Esophagus muscularis mucosa (tissue), 4 donors: Measurements from ENCODE around the gene SPAG16. TPM values are rescaled to one million over a fixed set of nuclear protein-coding genes. Genes with fewer than 3 reads are reported as not detected.

Source experiments
- DNase-seq: peaks from one replicate; pipeline ENCODE4 v3.0.0-alpha.2; 2017; ENCODE audit errors: extremely low spot score
- H3K27ac ChIP-seq, 4 donors: fragments of 200-600 bp; sonication (generic); replicated peaks in 1 of 4; 1 replicate in 3 of 4; 2 replicates in 1 of 4; pipeline ENCODE4 v1.5.1; 2016 to 2019; ENCODE audit warnings: mild to moderate bottlenecking in 1 of 4
- H3K27me3 ChIP-seq, 4 donors: fragments of 200-600 bp; sonication (generic); one replicate each; pipeline versions ENCODE4 v1.5.1 to v1.6.0; 2016 to 2019
- H3K36me3 ChIP-seq, 4 donors: fragments of 200-600 bp; sonication (generic); one replicate each; pipeline ENCODE4 v1.5.1; 2016 to 2019
- H3K4me1 ChIP-seq, 4 donors: fragments of 200-600 bp; sonication (generic); one replicate each; pipeline ENCODE4 v1.5.1; 2016 to 2019
- H3K4me3 ChIP-seq, 4 donors: fragments of 200-600 bp; sonication (generic); 1 replicate in 2 of 4; 2 replicates in 2 of 4; pipeline ENCODE4 v1.5.1; 2016 to 2019; ENCODE audit warnings: mild to moderate bottlenecking in 4 of 4, moderate library complexity in 1 of 4
- H3K9me3 ChIP-seq, 4 donors: fragments of 200-600 bp; sonication (generic); 1 replicate in 3 of 4; 2 replicates in 1 of 4; pipeline ENCODE4 v1.5.1; 2016 to 2019
- EP300 ChIP-seq: sonication (generic); formaldehyde crosslinking; IDR thresholded peaks from one replicate; pipeline ENCODE4 v1.6.1; 2017; ENCODE audit warnings: antibody characterized with exemption
- POLR2A ChIP-seq: fragments of 450-650 bp; IDR thresholded peaks from one replicate; pipeline ENCODE4 v1.6.1; 2017; ENCODE audit warnings: antibody characterized with exemption, moderate library complexity, mild to moderate bottlenecking, low read depth
- POLR2AphosphoS5 ChIP-seq, 2 donors: sonication (generic); formaldehyde crosslinking; IDR thresholded peaks; one replicate each; pipeline ENCODE4 v1.6.1; 2017; ENCODE audit warnings: antibody characterized with exemption in 2 of 2
- WGBS: methylation state at CpG from one replicate; pipeline ENCODE4 v1.1.5; 2018; 5-methylcytosine and 5-hydroxymethylcytosine counted together
- intact Hi-C: fragments of 100-400 bp; cut with DNase I; formaldehyde crosslinking; loops from one replicate; pipeline ENCODE4 v1.15.1; 2023
- total RNA-seq, 4 donors: library from RNA; depleted of rRNA; stranded (reverse); fragments of >200 nt; gene quantifications; one replicate each; pipeline versions ENCODE4 v1.1.0 to v1.2.1, GENCODE V29; 2016
- TF ChIP-seq, protein P1 (sequence below), 3 experiments: fragments of 200-600 bp in 2 of 3; fragments of 450-650 bp in 1 of 3; sonication (generic) in 2 of 3; IDR thresholded peaks; one replicate each; pipeline ENCODE4 v1.5.1; 2017 to 2019; ENCODE audit warnings: antibody characterized with exemption in 3 of 3, mild to moderate bottlenecking in 2 of 3, moderate library complexity in 1 of 3

Gene SPAG16
- total RNA-seq, 4 donors from 2014 or later, result 26.8 to 36.1 (median 31.0) TPM

DNA sequence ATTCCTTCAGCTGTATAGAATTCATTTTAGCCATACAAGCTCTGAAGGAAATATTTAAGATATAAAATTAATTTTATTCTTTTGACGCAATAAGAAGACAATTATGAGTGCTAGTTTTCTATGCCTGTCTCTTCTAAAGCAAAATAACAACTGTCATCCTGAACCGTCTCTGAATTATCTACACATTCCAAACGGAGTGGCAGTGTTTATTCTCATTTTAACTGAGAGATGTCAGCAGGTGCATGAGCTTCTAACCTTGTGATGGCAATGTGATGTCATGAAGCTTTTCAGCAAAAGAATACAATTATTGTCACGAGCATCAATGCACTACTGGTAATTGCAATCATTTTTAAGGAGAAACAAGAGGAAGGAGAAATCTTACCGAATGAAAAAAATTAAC lies 274.8 kb downstream of the SPAG16 start:
- WGBS, result 70% methylated on average over 5 of the region's 5 CpGs
- Histone ChIP-seq H3K27me3 (no peaks in the 10 kb centered on the region), H3K27ac (no peak overlapping the region), H3K4me1 (no peaks in the 10 kb centered on the region), H3K9me3 (peaks cover 0 to 6% (median 4%) of the 10 kb centered on the region in 4 donors), H3K36me3 (no peaks in the 10 kb centered on the region), H3K4me3 (no peak overlapping the region)
- intact Hi-C loops, result no loop called here
- DNase-seq, result no peak
- TF ChIP-seq POLR2AphosphoS5 (IDR thresholded peaks at IDR 0.05) (no peak), POLR2A (no peak), EP300 (no peak)
- TF ChIP-seq, protein P1, sequence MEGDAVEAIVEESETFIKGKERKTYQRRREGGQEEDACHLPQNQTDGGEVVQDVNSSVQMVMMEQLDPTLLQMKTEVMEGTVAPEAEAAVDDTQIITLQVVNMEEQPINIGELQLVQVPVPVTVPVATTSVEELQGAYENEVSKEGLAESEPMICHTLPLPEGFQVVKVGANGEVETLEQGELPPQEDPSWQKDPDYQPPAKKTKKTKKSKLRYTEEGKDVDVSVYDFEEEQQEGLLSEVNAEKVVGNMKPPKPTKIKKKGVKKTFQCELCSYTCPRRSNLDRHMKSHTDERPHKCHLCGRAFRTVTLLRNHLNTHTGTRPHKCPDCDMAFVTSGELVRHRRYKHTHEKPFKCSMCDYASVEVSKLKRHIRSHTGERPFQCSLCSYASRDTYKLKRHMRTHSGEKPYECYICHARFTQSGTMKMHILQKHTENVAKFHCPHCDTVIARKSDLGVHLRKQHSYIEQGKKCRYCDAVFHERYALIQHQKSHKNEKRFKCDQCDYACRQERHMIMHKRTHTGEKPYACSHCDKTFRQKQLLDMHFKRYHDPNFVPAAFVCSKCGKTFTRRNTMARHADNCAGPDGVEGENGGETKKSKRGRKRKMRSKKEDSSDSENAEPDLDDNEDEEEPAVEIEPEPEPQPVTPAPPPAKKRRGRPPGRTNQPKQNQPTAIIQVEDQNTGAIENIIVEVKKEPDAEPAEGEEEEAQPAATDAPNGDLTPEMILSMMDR (IDR thresholded peaks at IDR 0.05), result no peak

DNA sequence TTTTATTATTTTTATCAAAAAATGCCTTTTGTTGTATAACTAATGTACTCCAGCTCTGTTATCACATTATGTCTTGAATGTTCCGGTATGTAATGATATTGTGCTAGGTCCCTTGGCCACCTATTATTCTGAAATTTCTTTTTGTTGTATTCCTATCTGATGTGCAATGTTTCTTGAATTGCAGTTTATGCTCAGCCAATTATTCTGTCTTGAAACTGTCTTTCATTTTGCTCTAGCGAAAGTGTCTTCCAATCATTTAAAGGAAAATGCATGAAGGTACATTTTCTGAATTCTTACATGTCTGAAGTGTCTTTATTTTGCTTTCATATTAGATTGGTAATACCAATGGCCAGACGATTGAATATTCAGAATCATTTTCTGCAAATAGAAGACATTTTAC lies 277.5 kb downstream of the SPAG16 start:
- Histone ChIP-seq H3K27me3 (no peaks in the 10 kb centered on the region), H3K9me3 (no peaks in the 10 kb centered on the region), H3K4me1 (no peaks in the 10 kb centered on the region), H3K4me3 (no peak overlapping the region), H3K27ac (no peak overlapping the region), H3K36me3 (no peaks in the 10 kb centered on the region)
- WGBS, result 89% methylated on average over 3 of the region's 3 CpGs
- TF ChIP-seq EP300 (no peak), POLR2AphosphoS5 (IDR thresholded peaks at IDR 0.05) (no peak), POLR2A (no peak)
- TF ChIP-seq, protein P1 (IDR thresholded peaks at IDR 0.05), result no peak
- intact Hi-C loops, result no loop called here
- DNase-seq, result no peak

DNA sequence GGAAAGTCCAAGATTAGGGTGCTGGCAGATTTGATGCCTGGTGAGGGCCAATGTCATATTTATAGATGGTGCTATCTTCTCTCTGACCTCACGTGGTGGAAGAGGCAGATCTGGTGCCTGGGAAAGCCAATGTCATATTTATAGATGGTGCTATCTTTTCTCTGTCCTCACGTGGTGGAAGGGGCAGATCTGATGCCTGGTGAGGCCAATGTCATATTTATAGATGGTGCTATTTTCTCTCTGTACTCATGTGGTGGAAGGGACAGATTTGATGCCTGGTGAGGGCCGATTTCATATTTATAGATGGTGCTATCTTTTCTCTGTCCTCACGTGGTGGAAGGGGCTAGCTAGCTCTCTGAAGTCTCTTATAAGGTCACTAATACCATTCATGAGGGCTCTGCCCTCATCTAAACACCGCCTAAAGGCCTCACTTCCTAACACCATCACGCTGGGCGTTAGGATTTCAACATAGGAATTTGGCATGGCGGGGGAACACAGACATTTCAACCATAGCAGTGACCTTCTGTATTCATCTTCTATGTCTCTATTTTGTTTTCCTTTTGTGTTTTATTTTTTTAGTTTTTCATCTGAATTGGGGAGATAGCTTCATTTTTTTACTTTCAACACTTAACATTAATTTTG lies 278.4 kb downstream of the SPAG16 start:
- Histone ChIP-seq H3K4me3 (no peak overlapping the region), H3K27ac (no peak overlapping the region), H3K9me3 (no peaks in the 10 kb centered on the region), H3K4me1 (no peaks in the 10 kb centered on the region), H3K36me3 (no peaks in the 10 kb centered on the region), H3K27me3 (no peaks in the 10 kb centered on the region)
- WGBS, result 76% methylated on average over 8 of the region's 8 CpGs
- no peak for DNase-seq
- intact Hi-C loops, result no loop called here
- TF ChIP-seq EP300, result no peak

DNA sequence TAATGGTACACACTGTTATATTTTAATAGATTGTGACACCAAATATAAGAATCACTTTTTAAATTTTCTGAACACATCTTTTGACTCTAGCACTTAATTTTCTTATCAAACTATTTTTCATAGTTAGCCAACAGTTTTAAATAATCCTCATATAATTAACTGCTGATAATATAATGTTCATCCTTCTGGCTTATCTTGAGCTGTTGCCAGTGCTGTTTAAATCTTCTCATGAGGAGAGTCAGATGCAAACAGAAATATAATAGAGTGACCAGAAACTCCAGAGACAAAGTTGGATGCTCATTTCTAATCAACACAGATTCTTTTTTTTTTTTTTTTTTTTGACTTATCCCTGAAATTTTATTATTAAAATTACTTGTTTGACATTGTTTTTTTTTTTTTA lies 282.6 kb downstream of the SPAG16 start:
- intact Hi-C loops, result no loop called here
- no peaks in the 10 kb centered on the region for H3K9me3 ChIP-seq
- TF ChIP-seq POLR2AphosphoS5 (IDR thresholded peaks at IDR 0.05) (no peak), EP300 (no peak), POLR2A (no peak)
- TF ChIP-seq, protein P1 (IDR thresholded peaks at IDR 0.05), result no peak
- no peak for DNase-seq
- no peak overlapping the region for H3K27ac ChIP-seq
- H3K4me3 ChIP-seq, result no peak overlapping the region
- no peaks in the 10 kb centered on the region for H3K27me3 ChIP-seq
- no peaks in the 10 kb centered on the region for H3K36me3 ChIP-seq
- H3K4me1 ChIP-seq, result no peaks in the 10 kb centered on the region

DNA sequence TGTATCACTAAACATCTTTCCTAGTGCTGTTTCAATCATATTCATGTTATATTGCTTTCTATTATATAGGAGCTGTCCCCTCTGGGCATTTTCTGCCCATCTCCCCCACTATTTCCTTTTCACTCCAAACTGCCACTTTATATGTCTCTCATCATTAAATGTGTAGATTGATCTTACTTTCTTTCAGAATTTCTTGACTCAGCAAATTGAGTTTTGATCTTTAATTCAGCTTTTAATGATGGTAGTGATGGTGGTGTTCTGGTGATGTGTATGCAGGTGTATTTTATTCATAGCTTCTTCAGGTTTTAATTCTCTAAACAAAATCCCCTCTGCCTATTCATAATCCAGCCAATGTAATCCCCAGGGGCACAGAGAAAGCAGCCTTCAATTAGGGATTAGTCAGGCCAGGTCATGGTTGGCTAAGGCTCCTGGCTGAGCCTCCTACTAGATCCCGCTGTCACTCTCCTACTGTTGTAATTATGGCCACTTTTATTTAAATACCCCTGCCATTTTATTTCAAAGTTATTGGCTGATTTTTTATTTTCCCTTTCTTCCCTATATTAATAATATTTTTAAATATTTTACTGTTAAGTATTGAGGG lies 325.4 kb downstream of the SPAG16 start:
- H3K4me1 ChIP-seq, result no peaks in the 10 kb centered on the region
- WGBS, result 86% methylated on average over 1 of the region's 1 CpG
- H3K4me3 ChIP-seq, result no peak overlapping the region
- TF ChIP-seq, protein P1 (IDR thresholded peaks at IDR 0.05), result no peak
- TF ChIP-seq POLR2A (no peak), EP300 (no peak), POLR2AphosphoS5 (IDR thresholded peaks at IDR 0.05) (no peak)
- no peak for DNase-seq
- H3K9me3 ChIP-seq, result no peaks in the 10 kb centered on the region
- H3K27ac ChIP-seq, result no peak overlapping the region
- intact Hi-C loops, result no loop called here
- no peaks in the 10 kb centered on the region for H3K36me3 ChIP-seq
- no peaks in the 10 kb centered on the region for H3K27me3 ChIP-seq
